ENCODE data around the gene NOLC1.

NOLC1 gene

GRCh38 chr10:102121739-102122372 lies 30.3 kb upstream of the NOLC1 start:
- no peak for DNase-seq (ENCODE audit: low read depth in 2 of 2)

- no peak for DNase-seq (ENCODE audit: low read depth in 2 of 2)
These were observed 29.7 kb upstream of the NOLC1 start for GRCh38 chr10:102122450-102122849.

GRCh38 chr10:102123223-102123622 lies 29.0 kb upstream of the NOLC1 start:
- no peak for DNase-seq (ENCODE audit: low read depth in 2 of 2)

GRCh38 chr10:102131286-102132170 lies 20.7 kb upstream of the NOLC1 start:
- DNase-seq (ENCODE audit: low read depth in 2 of 2): no peak

- no peak for DNase-seq (ENCODE audit: low read depth in 2 of 2)
These were observed 20.0 kb upstream of the NOLC1 start for GRCh38 chr10:102132193-102132562.

- DNase-seq (ENCODE audit: low read depth in 2 of 2): peak; percentile 97
These were observed 19.4 kb upstream of the NOLC1 start, which contains the start of gene PPRC1 for GRCh38 chr10:102132563-102133372. Gene PPRC1 (plus strand): TSS chr10:102133040. CDS start chr10:102133069, 29 bp downstream.

- peak; percentile 55 to 56 for DNase-seq (ENCODE audit: low read depth in 2 of 2)
These were observed 18.6 kb upstream of the NOLC1 start for GRCh38 chr10:102133373-102134195.

- DNase-seq (ENCODE audit: low read depth in 2 of 2): no peak
These were observed 17.8 kb upstream of the NOLC1 start for GRCh38 chr10:102134416-102134815.

- no peak for DNase-seq (ENCODE audit: low read depth in 2 of 2)
These were observed 16.1 kb upstream of the NOLC1 start for GRCh38 chr10:102135956-102136526.

- no peak for DNase-seq (ENCODE audit: low read depth in 2 of 2)
These were observed 12.7 kb upstream of the NOLC1 start for GRCh38 chr10:102139281-102140110.

- DNase-seq (ENCODE audit: low read depth in 2 of 2): no peak
These were observed 12.0 kb upstream of the NOLC1 start for GRCh38 chr10:102140218-102140617.

GRCh38 chr10:102140913-102141540 lies 11.2 kb upstream of the NOLC1 start:
- DNase-seq (ENCODE audit: low read depth in 2 of 2): no peak

GRCh38 chr10:102141583-102142107 lies 10.5 kb upstream of the NOLC1 start:
- no peak for DNase-seq (ENCODE audit: low read depth in 2 of 2)

- DNase-seq (ENCODE audit: low read depth in 2 of 2): no peak
These were observed 5.2 kb upstream of the NOLC1 start for GRCh38 chr10:102146971-102147428.

GRCh38 chr10:102147561-102147960 lies 4.6 kb upstream of the NOLC1 start:
- no peak for DNase-seq (ENCODE audit: low read depth in 2 of 2)

GRCh38 chr10:102148275-102148674 lies 3.9 kb upstream of the NOLC1 start:
- no peak for DNase-seq (ENCODE audit: low read depth in 2 of 2)

- no peak for DNase-seq (ENCODE audit: low read depth in 2 of 2)
These were observed 1.0 kb upstream of the NOLC1 start for GRCh38 chr10:102150970-102151773.

GRCh38 chr10:102152545-102152890 lies 329 bp downstream of the NOLC1 start:
- peak; percentile 11 to 25 for DNase-seq (ENCODE audit: low read depth in 2 of 2)
